GM18505 (cell line): Measurements from ENCODE around the gene SLC35F1.
"Not testable (repeated sequence)": the region's sequence is repeated elsewhere in the genome, so short reads cannot be mapped to it uniquely, and the experiment has no call there.

ENCODE experiments used
- ATAC-seq: cut with Tn5 transposase; IDR thresholded peaks from one replicate; pipeline ENCODE4 v1.9.1; 2021; ENCODE audit not compliant: unreplicated experiment
- POLR2A ChIP-seq: IDR thresholded peaks from 4 replicates; pipeline ENCODE4 v1.6.1; 2011; ENCODE audit warnings: borderline replicate concordance; ENCODE audit not compliant: insufficient read depth, insufficient read length; ENCODE audit errors: extremely low read depth

SLC35F1 gene

GRCh38 chr6:117986396-117986795 is 79.3 kb downstream of the SLC35F1 start:
- TF ChIP-seq POLR2A, result no peak
- ATAC-seq, result no peak

- ATAC-seq, result no peak
- no peak for TF ChIP-seq POLR2A
Measured at GRCh38 chr6:117989086-117989485, 82.0 kb downstream of the SLC35F1 start.

GRCh38 chr6:117990151-117990550 is 83.1 kb downstream of the SLC35F1 start:
- no peak for TF ChIP-seq POLR2A
- ATAC-seq, result no peak

- TF ChIP-seq POLR2A, result no peak
- no peak for ATAC-seq
Measured at GRCh38 chr6:117992856-117993255, 85.8 kb downstream of the SLC35F1 start.

GRCh38 chr6:118012944-118013343 is 105.9 kb downstream of the SLC35F1 start:
- no peak for ATAC-seq
- no peak for TF ChIP-seq POLR2A

GRCh38 chr6:118016532-118016931 is 109.5 kb downstream of the SLC35F1 start:
- no peak for ATAC-seq
- TF ChIP-seq POLR2A, result no peak

- no peak for TF ChIP-seq POLR2A
- ATAC-seq, result no peak
Measured at GRCh38 chr6:118017301-118017848, 110.3 kb downstream of the SLC35F1 start.

GRCh38 chr6:118023771-118024170 is 116.7 kb downstream of the SLC35F1 start:
- no peak for ATAC-seq
- no peak for TF ChIP-seq POLR2A

GRCh38 chr6:118029967-118030366 is 122.9 kb downstream of the SLC35F1 start:
- TF ChIP-seq POLR2A, result no peak
- no peak for ATAC-seq

GRCh38 chr6:118037479-118037878 is 130.4 kb downstream of the SLC35F1 start:
- ATAC-seq, result not testable (repeated sequence)

GRCh38 chr6:118042855-118043254 is 135.8 kb downstream of the SLC35F1 start:
- no peak for TF ChIP-seq POLR2A
- no peak for ATAC-seq

- no peak for ATAC-seq
- no peak for TF ChIP-seq POLR2A
Measured at GRCh38 chr6:118044275-118044674, 137.2 kb downstream of the SLC35F1 start.

- no peak for ATAC-seq
- no peak for TF ChIP-seq POLR2A
Measured at GRCh38 chr6:118054082-118054481, 147.0 kb downstream of the SLC35F1 start.

GRCh38 chr6:118061666-118062065 is 154.6 kb downstream of the SLC35F1 start:
- no peak for ATAC-seq
- TF ChIP-seq POLR2A, result no peak

- no peak for TF ChIP-seq POLR2A
- no peak for ATAC-seq
Measured at GRCh38 chr6:118080547-118080946, 173.5 kb downstream of the SLC35F1 start.
